Activated T-cell treated with anti-CD3 and anti-CD28 coated beads for 24 hours (primary cell): ENCODE data around the gene PHYHD1.

Experiments
- DNase-seq: peaks from one replicate; pipeline ENCODE4 v3.0.0-alpha.2; 2020; ENCODE audit warnings: low read depth

The PHYHD1 gene

DNA sequence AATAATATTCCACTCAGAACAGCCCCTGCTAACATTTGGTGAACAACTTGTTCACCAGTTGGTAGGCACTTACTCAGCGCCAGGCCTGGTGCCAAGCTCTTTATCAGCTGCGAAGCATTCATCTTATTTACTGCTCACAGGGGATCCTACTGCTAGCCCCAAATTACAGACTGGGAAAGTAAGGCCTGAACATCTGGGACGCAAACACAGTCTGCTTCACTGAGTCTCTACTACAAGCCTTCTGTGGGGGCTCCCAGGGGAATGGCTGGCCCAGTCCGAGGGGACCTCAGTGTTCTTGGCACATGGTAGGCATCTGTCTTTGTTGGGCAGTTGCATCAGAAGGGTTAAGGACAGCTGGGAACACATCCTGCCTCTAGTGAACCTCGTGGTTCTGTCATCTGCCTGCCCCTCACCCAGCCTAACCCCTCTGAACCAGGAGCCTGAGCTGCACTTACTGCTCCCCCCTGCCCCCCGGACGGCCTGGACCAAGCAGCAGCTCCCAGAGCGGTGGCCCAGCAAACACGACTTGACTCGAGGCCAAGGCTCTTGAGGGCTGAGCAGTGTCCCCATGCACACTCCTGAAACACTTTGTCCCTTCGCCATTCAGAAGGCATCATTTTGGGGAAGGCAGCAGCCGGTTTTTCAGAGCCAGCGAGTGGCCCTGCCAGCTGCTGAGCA, at the start of gene PHYHD1:
TSS of gene PHYHD1 (plus strand) at position 602 of the 678 bp plus-strand sequence. CDS start 1,342 bp downstream, outside the sequence.
- no peak for DNase-seq

DNA sequence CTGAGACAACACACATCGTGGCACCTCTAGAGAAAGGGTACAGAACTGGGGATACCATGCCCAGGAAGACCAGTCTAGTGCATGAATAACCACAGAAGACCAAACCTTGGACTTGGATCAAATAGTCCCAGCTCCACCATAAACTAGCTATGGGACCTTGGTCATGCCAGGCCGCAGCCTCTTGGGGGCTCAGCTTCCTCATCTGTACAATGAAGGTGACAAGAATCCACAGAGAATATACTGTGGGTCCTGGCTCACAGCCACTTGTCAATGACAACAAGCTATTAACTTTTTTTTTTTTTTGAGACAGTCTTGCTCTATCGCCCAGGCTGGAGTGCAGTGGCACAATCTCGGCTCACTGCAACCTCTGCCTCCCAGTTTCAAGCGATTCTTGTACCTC, 42.9 kb upstream of the PHYHD1 start:
- no peak for DNase-seq

DNA sequence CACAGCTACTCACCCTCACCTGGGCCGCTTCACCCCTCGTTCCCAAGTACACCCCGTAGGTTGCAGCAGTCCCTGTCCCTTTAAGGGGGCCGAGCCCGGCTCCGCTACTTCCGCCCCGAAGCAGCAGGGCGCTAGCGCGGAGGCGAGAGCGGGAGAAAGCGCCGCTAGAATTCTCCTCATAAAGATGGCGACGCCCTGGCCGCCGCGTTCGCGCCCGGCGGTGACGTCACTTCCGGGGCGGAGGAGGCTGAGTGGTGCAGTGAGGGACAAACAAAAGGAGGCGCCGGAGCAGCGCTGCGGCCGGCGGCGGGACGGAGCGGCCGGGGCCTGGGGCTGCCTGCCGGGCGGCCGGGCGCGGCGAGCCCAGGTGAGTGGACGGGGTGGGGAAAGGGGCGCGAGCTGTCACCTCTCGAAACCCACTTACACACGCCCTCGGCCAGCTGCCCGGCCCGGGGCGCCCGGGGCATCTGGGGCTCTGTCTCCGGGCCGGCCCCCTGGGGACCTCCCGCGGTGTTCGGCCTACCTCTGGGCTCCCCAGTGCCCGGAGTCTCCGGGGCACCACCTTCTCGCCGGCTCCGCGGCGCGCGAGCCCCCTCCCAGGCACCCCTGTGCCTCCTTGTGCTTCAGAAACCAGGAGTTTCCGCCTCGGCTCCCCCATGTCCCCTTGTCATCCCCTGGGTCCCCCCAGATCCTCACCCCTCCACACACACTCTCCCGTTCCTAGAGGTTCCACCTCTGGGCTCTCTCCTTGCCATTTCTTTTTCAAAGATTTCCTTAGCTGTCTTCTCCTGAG, 38.7 kb upstream of the PHYHD1 start, which contains the start of the genes KYAT1 and LRRC8A:
TSS of gene KYAT1 (minus strand) at position 67 of the 793 bp plus-strand sequence. CDS start 36,545 bp downstream, outside the sequence.
TSS of gene LRRC8A (plus strand) at position 250 of the 793 bp plus-strand sequence. CDS start 25,032 bp downstream, outside the sequence.
- DNase-seq, result peak; percentile 98

DNA sequence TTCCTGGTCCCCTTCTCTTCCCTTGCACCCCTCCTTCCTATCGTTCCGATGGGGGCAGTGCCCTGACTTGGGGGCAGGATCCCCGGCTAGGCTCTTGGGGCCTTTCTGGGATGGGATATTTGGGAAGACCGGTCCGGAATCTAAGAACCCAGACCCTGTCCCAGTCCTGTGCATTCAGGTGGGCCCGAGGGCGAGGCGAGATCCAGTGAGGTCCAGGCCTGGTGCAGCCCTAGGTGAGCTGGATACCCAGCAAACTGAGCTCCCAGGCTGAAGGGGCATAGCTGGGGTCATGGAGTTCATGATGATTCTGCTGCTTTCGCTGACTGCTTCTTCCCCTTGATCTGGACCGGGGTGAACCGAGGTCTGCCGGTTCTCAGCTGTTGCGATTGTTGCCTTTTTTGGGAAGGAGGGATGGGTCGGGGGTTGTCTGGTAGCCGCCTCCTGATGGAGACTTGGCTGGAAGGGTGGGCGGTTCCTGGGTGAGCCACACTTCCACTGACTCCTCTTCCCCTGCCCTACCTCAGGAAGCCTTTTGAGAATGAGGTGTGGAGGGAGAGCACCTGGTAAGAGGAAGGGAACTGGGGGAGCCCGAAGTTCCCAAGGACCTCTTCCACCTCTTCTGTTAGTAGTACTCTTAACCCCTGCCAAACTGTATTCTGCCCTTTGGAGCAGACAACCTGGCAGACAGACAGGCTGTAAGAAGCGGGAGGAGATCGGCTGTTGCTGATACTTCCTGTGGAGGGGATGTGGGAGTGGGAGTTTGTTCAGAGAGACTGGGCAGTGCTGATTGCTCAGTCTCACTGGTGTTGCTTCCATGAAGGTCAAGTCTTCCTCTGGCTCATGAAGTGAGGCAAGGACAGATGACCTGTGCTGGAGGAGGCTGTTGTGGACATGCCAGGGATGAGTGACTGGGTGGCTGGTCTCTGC, 37.8 kb upstream of the PHYHD1 start:
- DNase-seq, result no peak

DNA sequence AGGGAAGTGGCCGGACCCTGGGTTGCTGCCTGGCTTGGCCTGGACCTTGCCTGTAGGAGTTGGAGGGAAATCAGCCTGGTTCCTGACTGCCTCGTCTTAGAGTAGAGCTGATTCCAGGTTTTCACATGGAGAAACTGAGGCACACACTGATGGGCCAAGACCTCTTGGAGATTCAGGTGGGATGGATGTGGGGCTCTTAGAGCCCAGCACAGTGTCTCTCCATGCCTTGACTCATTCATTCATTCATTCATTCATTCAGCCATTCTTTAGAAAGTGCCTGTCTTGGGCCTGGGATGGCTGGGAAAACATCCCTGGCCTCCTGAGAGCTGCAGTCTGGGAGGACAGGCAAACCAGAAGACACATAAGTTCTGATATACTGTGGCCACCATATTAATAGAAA, 36.6 kb upstream of the PHYHD1 start:
- DNase-seq, result no peak

DNA sequence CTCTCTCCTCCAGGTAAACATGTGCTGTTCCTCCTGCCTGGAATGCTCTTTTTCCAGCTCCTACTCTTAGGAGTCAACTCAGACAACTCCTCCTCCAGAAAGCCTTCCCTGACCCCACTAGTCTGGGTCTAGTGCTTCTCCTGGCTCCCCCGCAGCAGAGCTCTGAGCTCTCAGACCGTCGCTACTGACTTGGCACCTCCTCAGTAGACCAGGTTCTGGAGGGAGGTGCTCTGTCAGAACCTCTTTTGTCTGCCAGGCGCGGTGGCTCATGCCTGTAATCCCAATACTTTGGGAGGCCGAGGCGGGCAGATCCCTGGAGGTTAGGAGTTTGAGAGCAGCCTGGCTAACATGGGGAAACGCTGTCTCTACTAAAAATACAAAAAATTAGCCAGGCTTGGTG, 35.4 kb upstream of the PHYHD1 start:
- DNase-seq, result no peak

DNA sequence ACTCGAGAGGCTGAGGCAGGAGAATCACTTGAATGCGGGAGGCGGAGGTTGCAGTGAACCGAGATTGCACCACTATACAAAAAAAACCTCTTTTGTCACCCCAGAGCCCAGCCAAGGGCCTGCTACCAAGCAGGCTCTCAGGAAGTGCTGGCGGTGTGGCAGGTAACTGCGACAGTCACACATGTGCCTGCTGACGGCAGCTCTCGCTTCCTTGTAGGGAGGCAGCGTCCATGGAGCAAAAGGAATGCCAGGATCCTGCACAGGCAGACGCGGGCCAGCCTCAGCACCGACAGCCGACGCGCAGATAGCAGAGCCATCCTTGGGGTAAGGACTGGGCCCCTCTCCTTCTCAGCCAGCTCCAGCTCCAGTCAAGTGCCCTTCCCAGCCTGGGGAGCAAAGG, 35.0 kb upstream of the PHYHD1 start:
- DNase-seq, result no peak

DNA sequence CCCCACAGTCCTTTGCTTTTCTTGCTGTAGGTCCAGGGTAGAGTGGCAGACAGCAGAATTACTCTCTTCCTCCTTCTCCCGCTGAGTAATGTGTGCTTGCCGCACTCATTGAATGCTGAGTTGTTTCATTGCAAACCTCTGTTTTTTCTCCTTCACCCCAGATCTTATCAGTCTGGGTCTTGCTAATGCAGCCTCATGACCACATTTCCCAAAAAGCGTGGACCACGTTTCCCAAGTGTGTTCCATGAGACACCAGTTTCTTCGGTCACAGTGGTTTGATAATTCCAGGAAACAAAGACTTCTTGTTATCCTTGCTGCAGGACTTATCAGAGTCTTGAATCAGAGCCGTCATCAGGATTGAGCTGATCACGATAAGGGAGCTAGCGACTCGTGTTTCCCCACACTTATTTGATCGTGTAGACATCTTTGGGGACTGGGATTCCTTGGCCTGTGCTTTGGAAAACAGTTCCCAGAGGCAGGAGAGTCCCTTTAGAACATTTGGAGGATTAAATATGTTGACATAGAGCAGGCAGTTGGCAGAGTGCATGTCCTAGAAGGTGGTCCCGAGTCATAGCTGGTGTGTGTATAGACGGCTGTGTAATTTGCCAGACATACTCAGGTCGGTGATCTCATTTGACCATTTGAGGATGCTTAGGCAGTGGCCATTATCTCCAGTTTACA, 34.4 kb upstream of the PHYHD1 start:
- no peak for DNase-seq

DNA sequence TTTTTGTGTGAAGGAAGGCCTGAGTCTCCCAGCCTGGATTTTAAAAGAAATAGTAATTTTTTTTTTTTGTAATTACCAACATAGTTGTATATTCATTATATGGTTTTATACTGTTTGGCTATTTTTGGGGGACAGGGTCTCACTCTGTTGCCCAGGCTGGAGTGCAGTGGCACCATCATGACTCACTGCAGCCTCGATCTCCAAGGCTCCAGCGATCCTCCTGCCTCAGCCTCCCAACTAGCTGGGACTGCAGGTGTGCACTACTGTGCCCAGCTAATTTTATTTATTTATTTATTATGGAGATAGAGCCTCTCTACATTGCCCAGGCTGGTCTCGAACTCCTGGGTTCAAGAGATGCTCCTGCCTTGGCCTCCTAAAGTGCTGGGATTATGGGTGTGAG, 33.7 kb upstream of the PHYHD1 start:
- DNase-seq, result no peak

DNA sequence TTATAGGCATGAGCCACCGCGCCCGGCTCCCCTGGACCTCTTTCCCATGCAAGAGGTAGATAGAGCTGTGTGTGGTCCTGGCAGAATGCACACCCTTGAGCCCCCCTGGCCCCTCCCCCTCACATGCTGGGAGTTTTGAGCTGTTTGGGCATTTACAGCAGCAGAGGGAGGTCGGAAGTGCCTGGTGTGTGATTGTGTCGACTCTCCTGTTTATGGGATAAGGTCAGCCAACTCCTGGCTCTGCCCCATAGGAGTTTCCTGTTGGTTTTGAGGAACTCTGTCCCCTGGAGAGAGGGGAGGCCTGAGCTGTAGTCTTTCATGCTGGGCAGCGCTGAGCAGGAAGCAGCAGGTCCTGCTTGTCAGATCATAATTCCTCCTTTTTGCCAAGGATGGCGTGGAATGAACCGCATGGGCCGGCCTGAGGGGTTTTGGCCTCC, 32.9 kb upstream of the PHYHD1 start:
- DNase-seq, result no peak

DNA sequence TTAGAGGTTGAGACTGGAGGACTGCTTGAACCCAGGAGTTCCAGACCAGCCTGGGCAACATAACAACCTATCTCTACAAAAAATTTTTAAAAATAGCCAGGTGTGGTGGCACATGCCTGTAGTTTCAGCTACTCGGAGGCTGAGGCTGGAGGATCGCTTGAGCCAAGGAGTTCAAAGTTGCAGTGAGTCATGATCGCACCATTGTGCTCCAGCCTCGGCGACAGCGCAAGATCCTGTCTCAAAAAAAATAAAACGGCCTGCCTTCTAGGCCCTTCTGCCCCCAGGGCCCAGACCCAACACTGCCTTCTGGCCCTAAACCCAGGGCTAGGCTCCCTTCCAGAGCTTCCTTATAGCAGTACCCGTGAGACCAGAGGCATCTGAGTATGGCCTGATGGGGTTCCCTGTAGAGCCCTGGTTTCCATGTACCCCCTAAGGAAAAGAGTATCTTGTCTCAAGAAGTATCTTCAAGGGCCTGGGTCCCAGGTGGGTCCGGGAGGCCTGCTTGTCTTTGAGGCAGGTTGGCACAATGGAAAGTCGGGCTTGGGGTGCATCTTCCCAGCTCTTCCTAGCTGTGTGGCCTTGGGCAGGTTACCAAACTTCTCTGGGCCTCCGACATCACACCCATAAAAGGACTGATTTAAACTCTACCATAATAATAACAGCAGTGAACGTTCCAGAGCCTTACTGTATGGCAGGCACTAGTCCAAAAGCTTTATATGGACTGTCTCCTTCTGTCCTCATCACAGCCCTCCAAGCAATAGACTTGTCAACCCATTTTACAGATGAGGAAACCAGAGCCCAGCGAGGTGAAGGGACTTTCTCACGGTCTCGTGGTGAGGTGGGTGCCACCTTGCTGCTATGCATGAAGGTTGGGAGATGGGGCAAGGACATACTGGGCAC, 29.2 kb upstream of the PHYHD1 start:
- DNase-seq, result no peak

DNA sequence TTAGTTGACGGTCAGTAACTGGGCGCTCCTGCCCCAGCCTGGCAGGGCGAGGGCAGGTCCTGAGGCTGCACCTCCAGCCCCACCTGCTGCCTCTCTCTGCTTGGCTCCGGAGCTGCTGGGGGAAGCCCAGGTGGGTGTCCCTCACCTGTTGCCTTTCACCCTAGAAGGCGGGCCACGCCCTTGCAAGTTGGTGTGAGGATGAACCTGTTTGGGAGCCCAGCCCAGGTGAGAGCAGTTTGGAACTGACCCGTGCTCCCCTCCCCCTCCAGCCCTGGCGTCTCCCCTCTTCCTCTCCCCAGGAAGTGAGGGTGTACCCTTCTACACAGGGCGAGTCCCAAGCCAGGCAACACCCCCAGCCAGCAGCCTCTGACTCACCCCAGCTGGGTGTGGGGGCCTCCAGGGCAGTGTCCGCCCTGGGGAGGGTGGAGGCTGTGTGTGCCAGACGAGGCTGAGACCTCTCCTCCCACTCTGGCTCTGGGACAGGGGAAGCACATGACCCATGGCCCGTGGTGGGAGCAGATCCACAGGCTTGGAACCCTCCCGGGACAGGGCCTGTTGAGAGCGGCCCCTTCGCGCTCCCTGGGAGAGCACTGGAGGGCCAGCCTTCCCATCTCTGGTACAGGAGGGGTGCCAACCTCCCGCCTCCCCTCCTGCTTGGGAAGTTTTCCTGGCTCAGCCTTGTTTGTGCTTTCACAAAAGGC, 28.4 kb upstream of the PHYHD1 start:
- DNase-seq, result no peak

DNA sequence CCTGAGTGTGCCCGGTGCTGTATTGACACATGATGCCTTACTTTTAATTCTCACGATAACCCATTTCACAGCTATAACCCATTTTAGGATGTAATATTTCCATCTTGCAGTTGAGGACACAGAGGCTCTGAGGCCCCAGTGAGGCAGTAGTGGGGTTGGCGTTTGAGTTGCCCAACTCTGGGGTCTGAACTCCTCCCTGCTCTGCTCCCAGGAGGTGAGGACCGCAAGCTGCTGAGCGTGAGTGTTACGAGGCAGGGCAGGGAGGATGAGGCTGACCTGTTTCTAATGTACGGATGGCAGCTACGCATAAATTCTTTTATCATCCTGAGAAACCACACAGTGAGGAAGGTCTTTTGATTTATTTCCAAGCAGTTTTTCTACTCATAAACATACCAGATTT, 27.4 kb upstream of the PHYHD1 start:
- no peak for DNase-seq

DNA sequence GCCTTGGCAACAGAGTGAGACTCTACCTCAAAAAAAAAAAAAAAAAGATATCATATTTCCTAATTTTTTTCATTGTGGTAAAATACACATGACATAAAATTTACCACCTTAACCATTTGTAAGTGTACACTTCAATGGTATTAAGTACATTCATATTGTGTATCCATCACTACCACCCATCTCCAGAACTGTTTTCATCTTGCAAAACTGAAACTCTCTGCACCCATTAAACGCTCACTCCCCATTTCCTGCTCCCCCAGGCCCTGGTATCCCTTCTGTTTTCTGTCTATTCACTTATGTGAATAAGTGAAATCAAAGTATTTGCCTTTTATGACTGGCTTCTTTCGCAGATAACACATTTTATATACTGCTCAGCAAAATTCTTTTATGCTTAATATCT, 26.0 kb upstream of the PHYHD1 start:
- DNase-seq, result no peak

DNA sequence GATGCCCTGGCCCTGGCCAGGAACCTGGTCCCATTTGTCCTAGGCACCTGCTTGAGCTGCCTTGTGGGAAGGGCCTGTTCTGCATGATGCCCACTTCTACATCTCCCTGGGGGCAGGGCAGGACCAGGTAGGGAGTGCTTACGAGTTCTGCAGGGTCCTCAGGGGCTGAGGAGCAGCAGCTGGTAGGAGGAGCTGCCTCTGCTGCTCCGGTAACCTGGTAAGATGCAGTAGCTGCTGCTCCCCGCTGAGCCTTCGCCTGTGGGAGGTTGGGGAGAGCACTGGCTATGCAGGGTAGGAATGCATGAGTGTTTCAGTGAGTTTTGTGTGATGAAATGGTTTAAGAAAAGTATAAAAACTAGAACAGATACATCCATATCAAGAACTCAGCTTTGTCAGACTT, 25.2 kb upstream of the PHYHD1 start:
- no peak for DNase-seq

DNA sequence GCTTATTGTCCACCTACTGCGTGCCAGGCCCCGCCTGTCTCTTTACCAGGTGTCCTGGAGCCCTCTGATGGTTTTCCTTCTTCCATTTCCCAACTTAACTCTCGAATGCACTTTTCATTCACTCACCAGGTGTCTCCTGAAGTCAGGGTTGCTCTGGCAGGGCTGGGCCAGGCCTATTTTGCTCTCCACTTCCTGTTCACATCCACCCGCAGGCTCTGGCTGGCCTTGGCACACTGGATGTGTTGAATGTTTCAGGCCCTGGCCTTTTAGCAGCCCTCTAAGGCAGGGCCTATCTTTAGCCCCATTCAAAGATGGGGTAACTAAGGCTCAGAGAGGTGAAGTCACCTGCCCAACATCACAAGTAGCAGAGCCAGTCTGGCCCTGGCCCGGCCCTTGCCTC, 22.4 kb upstream of the PHYHD1 start:
- DNase-seq, result no peak

DNA sequence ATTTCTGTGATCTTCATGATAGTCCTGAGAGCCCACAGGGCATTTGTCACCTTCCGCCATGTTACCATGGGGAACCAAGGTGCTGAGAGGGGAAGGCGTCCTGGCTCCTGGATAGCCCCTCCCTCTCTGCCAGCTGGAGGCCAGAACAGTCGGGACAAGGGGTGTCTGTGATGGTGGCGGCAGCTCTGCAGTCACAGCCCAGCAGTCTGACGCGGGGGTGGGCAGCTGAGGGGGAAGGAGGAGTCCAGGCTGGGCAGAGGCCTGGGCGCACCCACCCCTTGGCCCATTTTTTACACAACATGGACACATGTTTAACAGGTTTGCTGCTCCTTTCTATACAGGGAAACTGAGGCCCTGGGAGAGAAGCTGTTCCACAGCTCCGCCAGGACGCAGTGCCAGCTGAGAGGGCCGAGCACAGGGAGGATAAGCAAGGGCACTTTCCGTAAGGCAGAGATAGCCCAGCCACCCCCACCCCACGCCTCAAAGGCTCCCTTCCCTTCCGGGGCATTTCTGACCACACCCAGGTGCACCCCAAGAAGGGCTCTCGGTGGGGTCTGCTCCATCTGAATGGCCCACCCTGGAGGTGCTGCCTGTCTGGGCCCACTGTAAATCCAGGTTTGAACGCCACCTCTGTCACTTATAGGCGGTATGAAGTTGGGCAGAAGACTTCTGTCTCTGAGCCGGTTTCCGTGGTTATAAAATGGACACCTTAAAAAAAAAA, 21.8 kb upstream of the PHYHD1 start:
- no peak for DNase-seq

DNA sequence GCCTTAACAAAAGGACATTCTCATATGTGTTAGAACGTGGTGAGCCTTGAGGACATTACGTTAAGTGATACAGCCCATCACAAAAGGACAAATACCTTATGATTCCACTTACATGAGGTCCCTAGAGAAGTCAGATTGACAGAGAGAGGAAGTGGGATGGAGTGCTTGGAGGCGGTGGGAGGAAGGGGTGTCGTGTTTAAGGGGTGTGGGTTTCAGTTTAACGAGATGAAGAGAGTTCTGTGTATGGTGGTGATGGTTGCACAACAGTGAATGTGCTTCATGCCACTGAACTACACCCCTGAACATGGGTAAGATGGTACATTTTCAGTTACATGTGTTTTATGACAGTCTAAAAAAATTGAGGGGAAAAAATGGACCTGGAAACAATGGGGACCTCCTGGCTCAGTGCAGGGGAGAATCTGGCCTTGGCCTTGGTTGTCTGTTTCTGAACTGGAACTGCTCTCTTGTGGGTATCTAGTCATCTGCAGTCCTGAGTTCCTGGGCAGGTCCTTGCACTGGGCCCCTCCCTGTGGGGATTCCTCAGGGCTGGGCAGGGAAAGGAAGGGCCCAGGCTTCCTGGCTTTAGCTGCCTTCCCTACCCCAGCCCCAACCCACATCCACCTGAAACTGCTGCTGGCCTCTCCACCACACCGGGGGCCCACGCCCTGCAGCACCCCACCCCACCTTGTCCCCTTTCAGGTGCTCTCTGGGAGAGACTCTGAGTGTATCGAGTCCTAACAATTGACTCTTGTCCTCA, 21.0 kb upstream of the PHYHD1 start:
- no peak for DNase-seq

DNA sequence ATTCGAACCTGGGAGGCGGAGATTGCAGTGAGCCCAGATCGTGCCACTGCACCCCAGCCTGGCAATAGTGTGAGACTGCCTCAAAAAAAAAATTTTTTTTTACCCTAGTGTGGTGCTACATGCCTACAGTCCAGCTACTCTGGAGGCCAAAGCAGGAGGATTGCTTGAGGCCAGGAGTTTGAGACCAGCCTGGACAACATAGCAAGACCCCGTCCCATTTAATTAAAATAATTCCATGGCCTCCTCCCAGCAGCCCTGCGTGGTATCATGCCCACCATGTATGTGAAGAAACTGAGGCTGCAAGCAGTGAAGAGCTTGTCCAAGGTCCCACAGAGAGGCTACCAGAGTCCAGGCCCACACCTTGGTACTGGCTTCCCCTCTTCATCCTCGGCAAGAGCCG, 19.4 kb upstream of the PHYHD1 start:
- no peak for DNase-seq
